Cardiac fibroblast (primary cell): ENCODE measurements around the gene MTERF2.
A peak's percentile ranks its signal among the peaks of the same experiment; 100 is the strongest.

Source experiments
- DNase-seq, 2 donors: peaks; one replicate each; pipeline versions ENCODE4 v3.0.0 to v3.0.0-alpha.2; 2010; ENCODE audit warnings: low read depth in 2 of 2
- H3K4me3 ChIP-seq, 2 donors: replicated peaks in 1 of 2; 1 replicate in 1 of 2; 2 replicates in 1 of 2; pipeline ENCODE4 v1.5.1; 2011; ENCODE audit warnings: low read depth in 2 of 2, low read length in 2 of 2, mild to moderate bottlenecking in 2 of 2, moderate library complexity in 1 of 2
- TF ChIP-seq, protein P1 (sequence below): IDR thresholded peaks from one replicate; pipeline ENCODE4 v1.5.1; 2011; ENCODE audit warnings: low read depth, mild to moderate bottlenecking, low read length, inconsistent platforms

MTERF2 gene

DNA sequence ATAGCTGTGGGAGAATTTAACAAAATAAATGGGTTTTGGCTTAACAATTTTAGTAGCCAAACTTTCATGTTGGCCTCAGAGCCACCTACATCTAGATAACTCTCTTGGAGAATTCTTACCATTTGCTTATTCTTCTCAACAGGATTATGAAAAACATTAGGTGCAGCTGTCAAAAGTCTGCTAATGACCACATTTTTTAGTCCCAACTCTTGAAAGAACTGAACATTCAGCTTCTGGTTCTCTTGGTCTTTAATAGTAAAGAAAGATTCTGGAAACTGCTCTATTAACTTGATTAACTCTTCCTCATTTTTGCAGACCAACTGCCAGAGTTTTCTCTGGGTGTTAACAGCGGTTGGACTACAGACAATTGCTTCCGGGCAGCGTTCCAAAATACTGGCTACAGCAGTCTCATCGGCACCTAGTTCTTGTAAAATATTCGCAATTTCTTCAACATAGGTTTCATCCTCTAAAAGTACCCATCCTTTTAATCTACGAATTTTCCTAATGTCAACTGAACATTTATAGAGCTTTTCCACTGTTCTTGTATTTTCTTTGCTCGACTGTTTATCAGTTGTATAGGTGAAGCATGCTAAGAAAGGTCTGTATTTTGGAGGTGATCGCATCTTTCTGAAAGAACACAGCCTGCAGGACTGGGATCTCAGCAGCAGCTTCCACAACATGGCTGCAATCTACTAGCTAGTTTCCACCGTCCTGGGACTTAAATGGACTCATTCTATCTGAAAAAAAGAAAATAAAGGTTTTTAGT, 8.7 kb downstream of the MTERF2 start:
- TF ChIP-seq, protein P1, sequence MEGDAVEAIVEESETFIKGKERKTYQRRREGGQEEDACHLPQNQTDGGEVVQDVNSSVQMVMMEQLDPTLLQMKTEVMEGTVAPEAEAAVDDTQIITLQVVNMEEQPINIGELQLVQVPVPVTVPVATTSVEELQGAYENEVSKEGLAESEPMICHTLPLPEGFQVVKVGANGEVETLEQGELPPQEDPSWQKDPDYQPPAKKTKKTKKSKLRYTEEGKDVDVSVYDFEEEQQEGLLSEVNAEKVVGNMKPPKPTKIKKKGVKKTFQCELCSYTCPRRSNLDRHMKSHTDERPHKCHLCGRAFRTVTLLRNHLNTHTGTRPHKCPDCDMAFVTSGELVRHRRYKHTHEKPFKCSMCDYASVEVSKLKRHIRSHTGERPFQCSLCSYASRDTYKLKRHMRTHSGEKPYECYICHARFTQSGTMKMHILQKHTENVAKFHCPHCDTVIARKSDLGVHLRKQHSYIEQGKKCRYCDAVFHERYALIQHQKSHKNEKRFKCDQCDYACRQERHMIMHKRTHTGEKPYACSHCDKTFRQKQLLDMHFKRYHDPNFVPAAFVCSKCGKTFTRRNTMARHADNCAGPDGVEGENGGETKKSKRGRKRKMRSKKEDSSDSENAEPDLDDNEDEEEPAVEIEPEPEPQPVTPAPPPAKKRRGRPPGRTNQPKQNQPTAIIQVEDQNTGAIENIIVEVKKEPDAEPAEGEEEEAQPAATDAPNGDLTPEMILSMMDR, result no peak
- peak; percentile 43 to 83 for DNase-seq
- H3K4me3 ChIP-seq, result no peak overlapping the region

DNA sequence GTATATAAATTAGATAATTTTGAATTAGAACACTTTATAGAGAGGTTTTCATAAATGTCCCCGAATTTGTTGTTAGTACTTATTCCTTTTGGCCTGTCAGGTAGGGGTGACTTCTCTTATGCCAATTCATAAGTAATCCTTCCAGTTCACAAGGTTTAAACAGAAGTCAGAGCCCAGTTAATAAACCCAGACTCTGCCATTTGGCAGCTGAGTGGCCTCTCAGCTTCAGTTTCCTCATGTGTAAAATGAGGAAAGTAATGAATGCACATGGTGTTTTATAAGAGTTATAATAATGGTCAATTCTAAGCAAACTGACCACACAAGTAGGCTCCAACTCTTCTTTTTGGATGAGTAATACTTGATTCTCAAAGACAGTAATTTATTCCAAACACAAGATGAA, 10.3 kb downstream of the MTERF2 start:
- TF ChIP-seq, protein P1, result no peak
- H3K4me3 ChIP-seq, result no peak overlapping the region
- DNase-seq, result peak in 1 of 2 donors; percentile 17

DNA sequence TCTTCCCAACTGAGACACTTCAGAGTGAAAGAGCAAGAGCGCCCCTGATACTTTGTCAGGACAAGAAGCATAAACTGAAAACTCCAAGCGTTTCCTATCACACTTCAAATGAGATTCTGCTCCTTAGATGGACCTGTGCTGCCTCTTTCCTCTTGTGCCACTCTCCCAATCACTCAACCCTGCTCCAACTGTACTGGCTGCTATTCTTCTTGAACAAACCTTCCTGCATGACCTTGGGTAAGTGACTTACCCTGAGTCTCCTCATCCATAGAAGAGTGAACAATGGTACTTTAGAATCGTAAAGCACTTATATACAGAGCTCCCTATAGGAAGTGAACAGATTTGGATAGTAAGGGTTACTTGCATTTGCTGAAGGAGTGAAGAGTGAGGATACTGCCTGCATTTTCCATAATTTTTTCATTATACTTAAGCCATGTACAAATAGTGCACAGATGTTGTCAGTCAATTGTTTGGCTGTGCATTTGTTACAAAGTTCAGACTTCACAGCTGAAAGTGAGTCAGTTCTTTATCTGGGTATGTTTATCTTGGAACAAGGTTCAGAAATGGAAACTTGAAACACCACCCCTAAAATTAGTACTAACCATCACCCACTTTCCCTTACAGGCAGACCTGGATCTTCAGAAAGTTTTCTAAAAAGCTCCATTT, 10.8 kb downstream of the MTERF2 start:
- DNase-seq, result peak; percentile 76 to 77
- TF ChIP-seq, protein P1, result no peak
- no peak overlapping the region for H3K4me3 ChIP-seq

DNA sequence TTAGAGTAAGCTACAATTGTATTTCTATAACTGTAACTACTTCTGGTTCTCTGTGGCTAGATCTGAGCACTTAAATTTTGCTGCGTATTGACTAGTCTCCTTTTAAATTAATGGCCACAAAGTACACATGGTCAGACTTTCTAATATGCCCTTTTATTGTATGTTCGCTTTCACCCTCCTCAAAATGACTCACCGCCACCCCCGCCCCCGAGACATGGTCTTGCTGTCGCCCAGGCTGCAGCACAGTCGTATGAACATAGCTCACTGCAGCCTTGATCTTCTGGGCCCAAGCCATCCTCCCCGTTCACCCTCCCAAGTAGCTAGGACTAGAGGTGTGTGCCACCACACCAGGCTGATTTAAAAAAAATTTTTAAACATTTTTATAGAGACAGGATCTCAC, 11.8 kb downstream of the MTERF2 start:
- TF ChIP-seq, protein P1, result no peak
- H3K4me3 ChIP-seq, result no peak overlapping the region
- DNase-seq, result no peak

DNA sequence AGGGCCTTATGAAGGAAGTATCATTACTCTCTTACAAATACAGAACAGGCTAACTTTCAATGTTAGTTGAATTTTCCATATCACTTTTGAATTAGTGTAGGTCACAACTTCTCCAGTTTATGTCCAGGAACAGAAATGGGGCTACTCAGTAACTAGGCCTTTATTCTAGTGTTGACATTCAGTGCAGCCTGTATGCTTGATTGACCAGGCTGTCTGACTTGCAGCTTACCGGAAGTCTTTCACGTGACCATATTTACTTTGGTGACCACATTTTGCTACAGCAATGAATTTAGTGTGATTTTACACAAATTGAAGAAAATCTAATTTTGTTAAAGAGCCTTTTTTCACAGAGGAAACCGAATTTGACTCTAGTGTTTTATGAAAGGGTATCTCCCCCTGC, 12.4 kb downstream of the MTERF2 start:
- TF ChIP-seq, protein P1, result no peak
- no peak for DNase-seq
- H3K4me3 ChIP-seq, result no peak overlapping the region

DNA sequence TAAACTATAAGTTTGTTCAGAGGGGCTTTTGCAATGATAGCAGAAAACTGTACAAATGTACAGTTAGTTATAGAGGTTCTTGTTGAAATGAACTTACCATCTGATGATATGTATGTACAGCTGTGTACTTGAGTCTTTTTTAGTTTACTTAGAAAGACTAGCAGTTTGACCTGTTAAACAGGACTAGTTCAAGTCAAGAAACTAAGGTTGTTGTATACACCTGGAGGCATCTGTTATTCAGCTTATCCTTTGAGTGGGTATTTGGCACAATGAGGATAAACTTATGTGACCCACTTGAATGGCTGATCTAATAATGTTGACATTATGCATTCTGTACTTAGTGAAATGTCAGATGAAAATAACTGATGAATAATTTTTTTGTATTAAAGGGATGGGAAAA, 13.4 kb downstream of the MTERF2 start:
- no peak overlapping the region for H3K4me3 ChIP-seq
- DNase-seq, result no peak
- TF ChIP-seq, protein P1, result no peak
